ENCODE results near the gene SPX. TPM values are rescaled to one million over a fixed set of nuclear protein-coding genes. Genes with fewer than 3 reads are reported as not detected.

Gene SPX
- not detected for polyA plus RNA-seq (2012; ENCODE audit: missing spikeins)

- no peak for FAIRE-seq
- no peak for DNase-seq (ENCODE audit: insufficient read length)
- TF ChIP-seq TAF1 (IDR thresholded peaks at IDR 0.05; ENCODE audit: borderline replicate concordance, low read depth, low read length) (no peak), POLR2A (IDR thresholded peaks at IDR 0.05; ENCODE audit: low read depth, low read length) (no peak), POLR2AphosphoS5 (IDR thresholded peaks at IDR 0.05; ENCODE audit: low read depth, low read length) (no peak)
Measured at GRCh38 chr12:21526053-21526452, at the start of gene SPX. SPX (plus strand) TSS chr12:21526296; CDS start chr12:21526473, 177 bp downstream.

GRCh38 chr12:21476949-21477348, 49.1 kb upstream of the SPX start:
- TF ChIP-seq TAF1 (IDR thresholded peaks at IDR 0.05; ENCODE audit: borderline replicate concordance, low read depth, low read length) (no peak), POLR2A (IDR thresholded peaks at IDR 0.05; ENCODE audit: low read depth, low read length) (no peak), POLR2AphosphoS5 (IDR thresholded peaks at IDR 0.05; ENCODE audit: low read depth, low read length) (no peak)
- no peak for FAIRE-seq
- DNase-seq (ENCODE audit: insufficient read length): no peak

DNA sequence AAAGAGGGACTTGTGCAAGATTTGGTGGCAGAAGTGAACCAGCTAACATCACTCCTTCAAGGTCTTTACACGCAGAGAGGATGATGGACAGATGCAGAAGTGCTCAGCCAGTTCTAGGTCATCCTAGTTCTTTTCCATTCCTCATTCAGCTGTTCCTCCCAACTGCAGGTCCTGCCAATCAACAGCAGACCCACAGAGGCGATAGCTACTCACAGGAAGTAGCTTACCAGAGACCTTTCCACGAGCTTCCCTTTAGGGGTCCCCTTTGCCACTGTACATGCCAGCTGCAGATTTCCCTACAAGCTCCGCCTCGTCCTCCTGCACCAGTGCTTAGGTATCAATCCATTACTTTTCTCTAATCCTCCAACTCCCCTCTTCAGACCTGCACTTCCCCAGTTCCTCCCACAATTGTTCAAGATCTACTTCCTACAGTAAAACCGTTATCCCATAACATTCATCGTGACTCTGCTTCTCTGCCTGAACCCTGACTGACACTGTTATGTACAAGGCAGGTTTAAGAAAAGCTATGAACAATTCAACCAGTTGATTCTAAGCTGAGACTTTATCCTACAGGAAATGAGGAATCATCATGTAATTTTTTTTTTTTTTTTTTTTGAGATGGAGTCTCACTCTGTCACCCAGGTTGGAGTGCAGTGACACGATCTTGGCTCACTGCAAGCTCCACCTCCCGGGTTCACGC, 47.2 kb upstream of the SPX start:
- no peak for FAIRE-seq
- no peak for DNase-seq (ENCODE audit: insufficient read length)
- TF ChIP-seq TAF1 (IDR thresholded peaks at IDR 0.05; ENCODE audit: borderline replicate concordance, low read depth, low read length): no peak
- TF ChIP-seq POLR2AphosphoS5 (IDR thresholded peaks at IDR 0.05; ENCODE audit: low read depth, low read length): no peak
- no peak for TF ChIP-seq POLR2A (IDR thresholded peaks at IDR 0.05; ENCODE audit: low read depth, low read length)

DNA sequence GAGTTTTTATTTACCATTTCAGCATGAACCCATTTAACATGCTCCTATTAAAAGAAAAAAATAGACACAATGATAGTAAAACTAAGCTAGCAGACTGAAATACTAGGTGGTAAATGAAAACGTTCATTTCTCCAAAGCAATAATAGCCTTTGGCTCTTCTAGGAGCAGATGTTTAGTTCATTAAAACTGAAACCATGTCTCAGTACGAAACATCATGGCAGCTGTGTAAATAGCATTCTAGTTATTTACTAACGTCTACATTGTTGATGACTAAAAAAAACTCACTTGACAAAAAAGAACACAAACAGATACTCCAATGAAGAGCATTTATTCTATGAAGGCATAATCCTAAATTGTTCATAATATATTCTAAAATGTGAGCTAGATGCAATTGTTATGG, 42.6 kb upstream of the SPX start:
- TF ChIP-seq POLR2A (IDR thresholded peaks at IDR 0.05; ENCODE audit: low read depth, low read length): no peak
- no peak for TF ChIP-seq POLR2AphosphoS5 (IDR thresholded peaks at IDR 0.05; ENCODE audit: low read depth, low read length)
- TF ChIP-seq TAF1 (IDR thresholded peaks at IDR 0.05; ENCODE audit: borderline replicate concordance, low read depth, low read length): no peak
- no peak for FAIRE-seq
- no peak for DNase-seq (ENCODE audit: insufficient read length)

- DNase-seq (ENCODE audit: insufficient read length) (no peak), FAIRE-seq (no peak)
- no peak for TF ChIP-seq POLR2AphosphoS5 (IDR thresholded peaks at IDR 0.05; ENCODE audit: low read depth, low read length)
- TF ChIP-seq TAF1 (IDR thresholded peaks at IDR 0.05; ENCODE audit: borderline replicate concordance, low read depth, low read length): no peak
- no peak for TF ChIP-seq POLR2A (IDR thresholded peaks at IDR 0.05; ENCODE audit: low read depth, low read length)
Measured at GRCh38 chr12:21485998-21486397, 40.1 kb upstream of the SPX start.

GRCh38 chr12:21499765-21500164, 26.3 kb upstream of the SPX start:
- FAIRE-seq (no peak), DNase-seq (ENCODE audit: insufficient read length) (no peak)
- TF ChIP-seq POLR2AphosphoS5 (IDR thresholded peaks at IDR 0.05; ENCODE audit: low read depth, low read length) (no peak), POLR2A (IDR thresholded peaks at IDR 0.05; ENCODE audit: low read depth, low read length) (no peak), TAF1 (IDR thresholded peaks at IDR 0.05; ENCODE audit: borderline replicate concordance, low read depth, low read length) (no peak)

GRCh38 chr12:21500786-21501257, 25.3 kb upstream of the SPX start:
- FAIRE-seq (no peak), DNase-seq (ENCODE audit: insufficient read length) (no peak)
- TF ChIP-seq POLR2A (IDR thresholded peaks at IDR 0.05; ENCODE audit: low read depth, low read length) (no peak), TAF1 (IDR thresholded peaks at IDR 0.05; ENCODE audit: borderline replicate concordance, low read depth, low read length) (no peak), POLR2AphosphoS5 (IDR thresholded peaks at IDR 0.05; ENCODE audit: low read depth, low read length) (no peak)

GRCh38 chr12:21501258-21502163, 24.6 kb upstream of the SPX start, which contains the start of the genes GOLT1B and RECQL:
GOLT1B (plus strand) TSS chr12:21501789; CDS start chr12:21501924, 135 bp downstream.
RECQL (minus strand) TSS chr12:21501635; CDS start chr12:21499570, 2,065 bp downstream.
- FAIRE-seq: peak; percentile 91
- DNase-seq (ENCODE audit: insufficient read length): peak; percentile 58
- TF ChIP-seq TAF1 (IDR thresholded peaks at IDR 0.05; ENCODE audit: borderline replicate concordance, low read depth, low read length) (peak; percentile 55; the same call in 1 of the 2 replicates), POLR2A (IDR thresholded peaks at IDR 0.05; ENCODE audit: low read depth, low read length) (peak; percentile 90), POLR2AphosphoS5 (IDR thresholded peaks at IDR 0.05; ENCODE audit: low read depth, low read length) (peak; percentile 86)

- DNase-seq (ENCODE audit: insufficient read length): peak; percentile 2
- no peak for FAIRE-seq
- TF ChIP-seq TAF1 (IDR thresholded peaks at IDR 0.05; ENCODE audit: borderline replicate concordance, low read depth, low read length) (no peak), POLR2AphosphoS5 (IDR thresholded peaks at IDR 0.05; ENCODE audit: low read depth, low read length) (no peak), POLR2A (IDR thresholded peaks at IDR 0.05; ENCODE audit: low read depth, low read length) (no peak)
Measured at GRCh38 chr12:21502164-21502496, 24.0 kb upstream of the SPX start.

GRCh38 chr12:21502872-21503271, 23.2 kb upstream of the SPX start:
- no peak for FAIRE-seq

GRCh38 chr12:21505888-21506287, 20.2 kb upstream of the SPX start:
- TF ChIP-seq POLR2A (IDR thresholded peaks at IDR 0.05; ENCODE audit: low read depth, low read length): no peak
- no peak for TF ChIP-seq POLR2AphosphoS5 (IDR thresholded peaks at IDR 0.05; ENCODE audit: low read depth, low read length)
- no peak for TF ChIP-seq TAF1 (IDR thresholded peaks at IDR 0.05; ENCODE audit: borderline replicate concordance, low read depth, low read length)
- no peak for DNase-seq (ENCODE audit: insufficient read length)
- FAIRE-seq: no peak

More at GRCh38 chr12:21502872-21503271, 23.2 kb upstream of the SPX start:
- no peak for TF ChIP-seq POLR2AphosphoS5 (IDR thresholded peaks at IDR 0.05; ENCODE audit: low read depth, low read length)
- TF ChIP-seq TAF1 (IDR thresholded peaks at IDR 0.05; ENCODE audit: borderline replicate concordance, low read depth, low read length): no peak
- no peak for TF ChIP-seq POLR2A (IDR thresholded peaks at IDR 0.05; ENCODE audit: low read depth, low read length)
- DNase-seq (ENCODE audit: insufficient read length): no peak
